ENCODE measurements around the gene CHRDL1.
"Not testable (repeated sequence)": the region's sequence is repeated elsewhere in the genome, so short reads cannot be mapped to it uniquely, and the experiment has no call there.

CHRDL1 gene

DNA sequence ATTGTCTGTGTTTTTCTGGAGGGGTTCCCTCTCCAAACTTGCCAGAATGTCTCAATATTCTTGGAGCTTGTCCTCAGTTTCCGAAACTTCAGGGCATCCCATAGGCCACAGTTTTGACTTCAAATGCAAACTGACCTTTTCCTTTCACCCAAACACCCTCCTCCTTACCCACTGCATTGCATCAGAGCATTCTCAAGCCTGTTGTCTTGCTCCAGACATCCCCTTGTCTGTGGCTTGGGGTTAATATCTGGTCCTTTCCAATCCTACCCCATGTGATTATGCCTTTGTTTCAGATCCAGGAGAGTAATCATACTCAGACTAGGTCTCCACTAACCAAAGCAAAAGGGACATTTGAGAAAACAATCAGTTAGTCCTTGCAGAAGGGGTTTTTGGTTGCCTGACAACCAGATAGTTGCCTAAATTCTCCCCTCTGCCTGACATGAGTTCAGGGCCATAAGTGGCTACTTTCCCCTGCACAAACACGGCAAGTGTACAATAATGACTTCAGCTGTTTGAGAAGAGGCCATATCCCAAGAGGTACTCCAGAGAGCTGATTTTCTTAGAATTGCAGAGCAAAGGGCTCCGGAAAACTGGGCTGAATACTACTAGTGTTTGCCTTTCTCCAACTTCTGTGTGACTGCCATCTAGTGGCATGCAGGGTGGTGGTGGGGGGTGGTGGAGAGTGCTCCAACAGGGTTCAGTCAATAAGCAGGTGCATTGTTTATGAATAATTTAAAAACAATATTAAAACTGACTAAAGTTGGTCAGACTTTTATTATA lies 130.2 kb downstream of the CHRDL1 start:
- in situ Hi-C loops (cut with MboI; ENCODE audit: low sequenced_read_pairs): no loop called here

DNA sequence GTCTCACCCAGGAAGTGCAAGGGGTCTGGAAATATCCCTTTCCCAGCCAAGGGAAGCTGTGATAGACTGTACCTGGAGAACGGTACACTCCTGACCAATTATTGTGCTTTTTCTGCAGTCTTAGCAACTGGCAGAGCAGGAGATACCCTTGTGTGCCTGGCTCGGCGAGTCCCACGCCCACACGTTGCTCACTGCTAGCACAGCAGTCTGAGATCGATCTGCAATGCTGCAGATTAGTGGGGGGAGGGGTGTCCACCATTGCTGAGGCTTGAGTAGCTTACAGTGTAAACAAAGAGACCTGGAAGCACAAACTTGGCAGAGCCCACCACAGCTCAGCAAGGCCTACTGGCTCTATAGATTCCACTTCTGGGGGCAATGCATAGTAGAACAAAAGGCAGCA lies 138.5 kb downstream of the CHRDL1 start:
- in situ Hi-C loops (cut with MboI; ENCODE audit: low sequenced_read_pairs): no loop called here

DNA sequence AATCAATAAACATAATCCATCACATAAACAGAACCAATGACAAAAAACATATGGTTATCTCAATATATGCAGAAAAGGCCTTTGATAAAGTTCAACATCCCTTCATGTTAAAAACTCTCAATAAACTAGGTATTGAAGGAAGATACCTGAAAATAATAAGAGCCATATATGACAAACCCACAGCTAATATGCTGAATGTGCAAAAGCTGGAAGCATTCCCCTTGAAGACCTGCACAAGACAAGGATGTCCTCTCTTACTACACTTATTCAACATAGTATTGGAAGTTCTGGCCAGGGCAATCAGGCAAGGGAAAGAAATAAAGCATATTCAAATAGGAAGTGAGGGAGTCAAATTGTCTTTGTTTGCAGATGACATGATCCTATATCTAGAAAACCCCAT lies 141.3 kb downstream of the CHRDL1 start:
- in situ Hi-C loops (cut with MboI; ENCODE audit: low sequenced_read_pairs): not testable (repeated sequence)

DNA sequence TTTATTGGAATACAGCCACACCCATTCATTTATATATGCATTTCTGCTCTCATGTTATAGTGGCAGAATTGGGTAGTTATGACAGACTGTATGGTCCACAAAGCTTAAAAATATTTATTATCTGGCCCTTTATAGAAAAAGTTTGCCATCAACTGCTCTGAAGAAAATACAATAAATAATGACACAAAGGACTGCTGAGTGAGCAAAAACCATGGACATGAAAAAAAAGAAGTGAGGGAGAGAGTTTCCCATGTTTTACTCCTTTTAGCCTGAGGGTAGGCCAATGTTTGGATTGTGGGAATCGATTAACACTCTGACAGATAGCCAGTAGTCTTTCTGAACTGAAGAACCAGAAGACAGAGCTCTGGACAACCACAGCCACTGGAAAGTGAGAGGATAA lies 149.2 kb downstream of the CHRDL1 start:
- in situ Hi-C loops (cut with MboI; ENCODE audit: low sequenced_read_pairs): no loop called here
